OCI-LY7 (cell line): Measurements from ENCODE around the gene NAV2. TPM values are rescaled to one million over a fixed set of nuclear protein-coding genes. Genes with fewer than 3 reads are reported as not detected.

Experiments
- BruUV-seq: library from RNA; stranded (reverse); fragments of 400-500 nt; replicated peaks from 2 replicates; lab custom pipeline; 2021; lab: Mats Ljungman, UMichigan
- CTCF ChIA-PET: fragments of 300-600 bp; sonication (Branson Sonifier 250); formaldehyde crosslinking; loops from one replicate; lab custom pipeline; 2022; ENCODE audit warnings: antibody characterized with exemption; ENCODE audit not compliant: unreplicated experiment; lab: Charles Lee
- POLR2A ChIA-PET: fragments of 300-600 bp; sonication (Branson Sonifier 250); formaldehyde crosslinking; loops from one replicate; lab custom pipeline; 2022; ENCODE audit warnings: antibody characterized with exemption; lab: Charles Lee
- DNase-seq: peaks from one replicate; pipeline ENCODE4 v3.0.0-alpha.2; 2015; ENCODE audit warnings: low spot score
- H2AFZ ChIP-seq: fragments of 200-600 bp; sonication (generic), shearing (Covaris generic); 2 replicates; pipeline ENCODE4 v1.6.1; 2014; ENCODE audit warnings: mild to moderate bottlenecking, antibody characterized with exemption, low read length, moderate library complexity
- H3K27ac ChIP-seq: fragments of 200-600 bp; sonication (generic); 2 replicates; pipeline ENCODE4 v1.5.1; 2014; ENCODE audit warnings: mixed run types, low read depth, mild to moderate bottlenecking, moderate library complexity, low read length, inconsistent platforms; ENCODE audit not compliant: poor library complexity, severe bottlenecking
- H3K36me3 ChIP-seq: fragments of 200-600 bp; sonication (generic); 2 replicates; pipeline ENCODE4 v1.6.1; 2014; ENCODE audit warnings: mild to moderate bottlenecking, antibody characterized with exemption, low read length, moderate library complexity, mixed read lengths; ENCODE audit not compliant: insufficient read depth
- H3K4me1 ChIP-seq: fragments of 200-600 bp; sonication (generic); 2 replicates; pipeline ENCODE4 v1.5.1; 2014; ENCODE audit warnings: mild to moderate bottlenecking, low read length; ENCODE audit not compliant: insufficient read depth, poor library complexity, severe bottlenecking
- H3K4me2 ChIP-seq: fragments of 200-600 bp; sonication (generic); 2 replicates; pipeline ENCODE4 v1.6.1; 2014; ENCODE audit warnings: mild to moderate bottlenecking, low read length
- H3K4me3 ChIP-seq: fragments of 200-600 bp; sonication (generic); 2 replicates; pipeline ENCODE4 v1.5.1; 2014; ENCODE audit warnings: mild to moderate bottlenecking, low read depth, low read length; ENCODE audit not compliant: poor library complexity, severe bottlenecking
- H3K79me2 ChIP-seq: fragments of 200-600 bp; sonication (generic); 2 replicates; pipeline ENCODE4 v1.6.1; 2016; ENCODE audit warnings: low read depth, mild to moderate bottlenecking, low read length, moderate library complexity, mixed read lengths; ENCODE audit not compliant: insufficient read depth
- H3K9me2 ChIP-seq: fragments of 200-600 bp; sonication (generic); 2 replicates; pipeline ENCODE4 v1.6.1; 2016; ENCODE audit warnings: mild to moderate bottlenecking, low read length, mixed read lengths; ENCODE audit not compliant: insufficient read depth
- H3K9me3 ChIP-seq: fragments of 200-600 bp; sonication (generic); 2 replicates; pipeline ENCODE4 v1.6.1; 2014; ENCODE audit warnings: mild to moderate bottlenecking, mixed run types, low read length, mixed read lengths
- H4K20me1 ChIP-seq: fragments of 200-600 bp; sonication (generic); 2 replicates; pipeline ENCODE4 v1.6.1; 2014; ENCODE audit warnings: mild to moderate bottlenecking, antibody characterized with exemption, low read length, moderate library complexity, mixed read lengths; ENCODE audit not compliant: insufficient read depth
- CTCF ChIP-seq: fragments of 200-600 bp; sonication (generic); conservative IDR thresholded peaks from 2 replicates; pipeline ENCODE4 v1.5.1; 2014; ENCODE audit warnings: mild to moderate bottlenecking, antibody characterized with exemption, low read length, moderate library complexity, mixed read lengths
- EZH2phosphoT487 ChIP-seq: fragments of 200-600 bp; sonication (generic); IDR thresholded peaks from 2 replicates; pipeline ENCODE4 v1.6.1; 2018; ENCODE audit warnings: low read depth, borderline replicate concordance, mild to moderate bottlenecking, mixed run types, antibody characterized with exemption, low read length, moderate library complexity, mixed read lengths
- intact Hi-C: fragments of 100-400 bp; cut with micrococcal nuclease; formaldehyde crosslinking; loops from one replicate; pipeline ENCODE4 v1.10.0; 2022; ENCODE audit not compliant: unreplicated experiment
- total RNA-seq, 2 experiments: library from RNA; depleted of rRNA in 1 of 2; stranded (reverse); fragments of >200 nt in 1 of 2; shearing (Covaris generic) in 1 of 2; gene quantifications; 2 replicates each; pipeline ENCODE4 v1.2.3, GENCODE V29; 2014 to 2022

Gene NAV2
- total RNA-seq, 2 experiments from 2014 or later: 0.06 to 0.68 TPM

- H4K20me1 ChIP-seq: no peaks in the 10 kb centered on the region
- H2AFZ ChIP-seq: no peak overlapping the region
- no peak for TF ChIP-seq EZH2phosphoT487
- no peak for TF ChIP-seq CTCF
- H3K79me2 ChIP-seq: no peaks in the 10 kb centered on the region
- ChIA-PET CTCF (no interaction called here), POLR2A (no interaction called here)
- intact Hi-C loops: no loop called here
- no peak overlapping the region for H3K27ac ChIP-seq
- H3K9me3 ChIP-seq: no peaks in the 10 kb centered on the region
- no peak overlapping the region for H3K4me3 ChIP-seq
- no peak overlapping the region for H3K4me2 ChIP-seq
- DNase-seq: no peak
- H3K36me3 ChIP-seq: no peaks in the 10 kb centered on the region
- H3K9me2 ChIP-seq: no peaks in the 10 kb centered on the region
- H3K4me1 ChIP-seq: no peaks in the 10 kb centered on the region
- BruUV-seq: no TSS peak
These were observed 12.9 kb downstream of the NAV2 start for GRCh38 chr11:19725379-19726079.

- no peak overlapping the region for H3K27ac ChIP-seq
- H3K36me3 ChIP-seq: no peaks in the 10 kb centered on the region
- no peak overlapping the region for H3K4me3 ChIP-seq
- no peaks in the 10 kb centered on the region for H3K9me2 ChIP-seq
- H4K20me1 ChIP-seq: no peaks in the 10 kb centered on the region
- no peak for DNase-seq
- no peak for TF ChIP-seq CTCF
- no peak for TF ChIP-seq EZH2phosphoT487
- H2AFZ ChIP-seq: no peak overlapping the region
- BruUV-seq: no TSS peak
- no peaks in the 10 kb centered on the region for H3K9me3 ChIP-seq
- no peak overlapping the region for H3K4me2 ChIP-seq
- POLR2A ChIA-PET: no interaction called here
- H3K79me2 ChIP-seq: no peaks in the 10 kb centered on the region
- CTCF ChIA-PET: no interaction called here
- intact Hi-C loops: no loop called here
- H3K4me1 ChIP-seq: no peaks in the 10 kb centered on the region
These were observed 14.6 kb downstream of the NAV2 start for GRCh38 chr11:19727246-19727645.

- H3K4me3 ChIP-seq: no peak overlapping the region
- no peaks in the 10 kb centered on the region for H4K20me1 ChIP-seq
- no peaks in the 10 kb centered on the region for H3K4me1 ChIP-seq
- BruUV-seq: no TSS peak
- H3K79me2 ChIP-seq: no peaks in the 10 kb centered on the region
- intact Hi-C loops: no loop called here
- H3K9me3 ChIP-seq: no peaks in the 10 kb centered on the region
- DNase-seq: no peak
- H3K27ac ChIP-seq: no peak overlapping the region
- H3K9me2 ChIP-seq: no peaks in the 10 kb centered on the region
- H3K4me2 ChIP-seq: no peak overlapping the region
- H2AFZ ChIP-seq: no peak overlapping the region
- ChIA-PET CTCF (no interaction called here), POLR2A (no interaction called here)
- no peak for TF ChIP-seq CTCF
- TF ChIP-seq EZH2phosphoT487: no peak
- H3K36me3 ChIP-seq: no peaks in the 10 kb centered on the region
These were observed 15.8 kb downstream of the NAV2 start for GRCh38 chr11:19728436-19728835.
